Measurements from ENCODE around the gene WAS.
"Not testable (repeated sequence)": the region's sequence is repeated elsewhere in the genome, so short reads cannot be mapped to it uniquely, and the experiment has no call there.

WAS gene

DNA sequence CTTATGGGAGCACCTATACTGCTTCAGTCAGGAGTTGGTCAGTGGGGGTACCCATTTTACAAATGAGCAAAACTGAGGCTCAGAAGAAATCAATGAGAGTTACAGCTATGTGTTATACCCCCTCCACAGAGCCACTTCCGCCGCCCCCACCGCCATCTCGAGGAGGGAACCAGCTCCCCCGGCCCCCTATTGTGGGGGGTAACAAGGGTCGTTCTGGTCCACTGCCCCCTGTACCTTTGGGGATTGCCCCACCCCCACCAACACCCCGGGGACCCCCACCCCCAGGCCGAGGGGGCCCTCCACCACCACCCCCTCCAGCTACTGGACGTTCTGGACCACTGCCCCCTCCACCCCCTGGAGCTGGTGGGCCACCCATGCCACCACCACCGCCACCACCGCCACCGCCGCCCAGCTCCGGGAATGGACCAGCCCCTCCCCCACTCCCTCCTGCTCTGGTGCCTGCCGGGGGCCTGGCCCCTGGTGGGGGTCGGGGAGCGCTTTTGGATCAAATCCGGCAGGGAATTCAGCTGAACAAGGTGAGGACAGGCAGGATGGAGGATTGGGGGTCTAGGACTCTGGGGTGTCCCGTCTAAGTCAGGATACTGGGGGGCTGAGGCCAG is 5.0 kb downstream of the WAS start:
- no peak for DNase-seq

DNA sequence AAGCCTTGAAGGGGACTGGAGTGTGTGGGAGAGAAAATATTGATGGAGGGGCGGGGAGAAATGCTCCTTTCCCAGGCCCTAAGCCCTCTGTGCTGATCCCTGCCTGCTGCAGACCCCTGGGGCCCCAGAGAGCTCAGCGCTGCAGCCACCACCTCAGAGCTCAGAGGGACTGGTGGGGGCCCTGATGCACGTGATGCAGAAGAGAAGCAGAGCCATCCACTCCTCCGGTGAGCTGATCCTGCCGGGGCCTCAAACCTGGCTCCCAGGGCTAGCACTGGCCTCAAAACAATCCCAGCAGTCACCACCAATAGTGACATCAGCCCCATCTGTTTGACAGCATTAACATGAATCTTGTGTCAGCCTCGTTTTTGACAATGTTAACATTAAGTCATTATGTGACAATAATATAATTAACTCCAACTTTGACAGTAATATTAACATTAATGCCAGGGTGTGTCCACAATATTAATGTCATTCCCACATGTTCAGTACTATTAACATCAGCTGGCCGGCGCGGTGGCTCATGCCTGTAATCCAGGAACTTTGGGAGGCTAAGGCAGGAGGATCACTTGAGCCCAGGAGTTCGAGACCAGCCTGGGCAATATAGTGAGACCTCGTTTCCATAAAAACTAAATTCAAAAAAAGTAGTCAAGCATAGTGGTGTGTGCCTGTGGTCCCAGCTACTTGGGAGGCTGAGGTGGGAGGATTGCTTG is 5.8 kb downstream of the WAS start:
- no peak for DNase-seq

DNA sequence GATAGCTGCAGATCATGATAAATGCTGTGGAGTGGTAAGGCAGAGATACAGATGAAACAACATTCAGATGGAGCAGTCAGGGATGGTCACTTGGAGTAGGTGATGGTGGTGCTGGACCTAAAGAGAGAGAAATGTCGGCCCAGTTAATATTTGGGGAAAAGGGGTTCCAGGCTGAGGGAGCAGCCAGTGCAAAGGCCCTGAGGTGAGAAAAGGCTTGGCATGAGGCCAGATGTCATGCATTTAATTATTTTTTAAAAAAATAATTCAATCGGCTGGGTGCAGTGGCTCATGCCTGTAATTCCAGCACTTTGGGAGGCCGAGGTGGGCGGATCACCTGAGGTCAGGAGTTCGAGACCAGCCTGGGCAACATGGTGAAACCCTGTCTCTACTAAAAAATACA is 8.1 kb downstream of the WAS start:
- not testable (repeated sequence) for DNase-seq

DNA sequence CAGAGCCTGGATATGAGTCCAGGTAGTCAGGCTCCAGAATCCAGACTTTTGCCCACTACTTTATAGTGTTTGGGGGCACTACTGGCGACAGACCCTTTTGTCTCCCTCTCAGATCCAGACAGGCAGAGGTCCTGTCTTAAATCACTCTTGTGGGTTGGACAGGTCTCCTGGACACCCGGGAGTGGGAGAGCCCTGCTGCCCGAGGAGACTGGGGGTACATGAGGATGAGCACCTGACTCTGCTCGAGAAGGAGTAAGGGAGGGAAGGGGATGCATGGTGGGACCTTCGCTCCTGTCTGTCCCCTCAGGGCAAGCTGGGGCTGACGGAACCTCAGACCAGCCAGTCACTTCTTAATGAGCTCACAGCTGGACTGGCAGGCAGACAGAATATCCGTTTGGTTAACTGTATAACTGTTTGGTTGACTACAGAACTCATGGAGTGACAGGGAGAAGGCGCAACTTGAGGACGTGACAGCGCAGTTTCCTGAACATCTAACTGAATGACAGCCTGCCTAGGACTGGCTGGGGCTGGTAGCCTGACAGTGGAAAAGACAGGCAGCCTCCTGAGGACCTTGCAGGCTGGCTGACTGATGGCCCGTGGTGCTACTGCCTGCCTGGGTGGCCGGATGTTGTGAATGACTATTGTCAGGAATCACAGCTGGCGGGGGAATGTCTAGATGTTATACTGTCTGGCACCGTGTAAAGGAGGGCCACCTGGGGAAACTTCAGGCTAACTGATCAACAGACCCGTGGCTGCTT is 11.4 kb downstream of the WAS start:
- DNase-seq: no peak

DNA sequence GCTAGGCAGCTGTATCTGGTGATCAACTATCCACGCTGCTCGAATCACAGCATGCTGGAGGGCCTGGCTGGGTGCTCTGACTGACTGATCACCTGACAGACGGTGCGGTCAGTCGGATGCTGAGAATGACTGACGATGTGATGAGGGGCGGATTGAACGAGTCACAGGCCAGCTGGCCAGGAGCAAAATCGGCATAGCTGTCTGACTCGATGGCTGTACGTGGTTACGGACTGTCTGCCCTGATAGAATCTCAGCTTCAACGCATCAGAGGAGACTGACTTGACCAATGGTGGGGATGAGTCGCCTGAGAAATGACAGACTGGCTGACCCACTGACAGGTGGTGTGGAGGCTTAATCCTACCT is 11.9 kb downstream of the WAS start:
- DNase-seq: no peak

DNA sequence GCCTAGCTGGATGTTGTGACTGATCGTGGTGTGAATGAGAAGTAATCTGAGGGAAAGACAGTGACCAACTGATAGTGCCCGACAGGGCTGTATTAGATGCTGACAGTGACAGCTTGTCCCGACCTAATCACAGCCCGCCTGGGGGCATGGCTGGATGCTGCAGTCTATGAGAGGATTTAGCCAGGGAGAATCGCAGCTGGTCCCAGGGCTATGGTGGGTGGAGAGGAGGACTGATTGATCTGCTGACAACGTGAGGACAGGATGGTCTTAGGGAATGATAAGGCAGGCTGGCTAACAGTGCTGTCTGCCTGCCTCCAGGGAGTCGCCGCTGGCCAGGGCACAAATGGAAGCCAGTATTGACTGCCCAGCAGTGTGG is 12.3 kb downstream of the WAS start:
- DNase-seq: no peak

DNA sequence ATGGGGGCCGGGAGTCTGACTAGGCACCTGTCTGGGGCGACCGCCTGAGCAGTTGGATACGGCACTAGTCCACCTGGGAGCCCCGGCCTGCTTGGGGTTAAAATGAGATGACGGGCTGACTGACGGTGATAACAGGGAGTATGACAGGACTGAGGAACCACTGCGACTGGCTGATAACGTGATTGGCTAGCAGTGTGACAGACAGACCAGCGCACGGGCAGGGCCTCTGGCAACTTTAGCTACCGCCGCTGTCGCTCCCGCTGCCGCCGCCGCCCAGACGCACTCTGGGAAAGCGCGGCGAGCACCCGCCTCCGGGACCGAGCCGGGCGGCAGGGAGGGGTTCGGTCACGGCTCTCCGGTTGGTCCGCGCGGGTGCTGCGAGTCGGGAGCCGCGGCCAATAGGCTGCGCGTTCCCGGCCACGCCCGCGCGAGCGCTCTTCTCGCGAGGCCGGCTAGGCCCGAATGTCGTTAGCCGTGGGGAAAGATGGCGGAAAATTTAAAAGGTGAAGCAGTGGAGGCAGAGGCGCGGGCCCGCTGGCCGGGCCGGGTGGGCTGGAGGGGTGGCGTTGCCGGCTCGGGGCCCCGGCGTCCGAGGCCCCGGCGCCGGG is 12.8 kb downstream of the WAS start, which contains the start of gene SUV39H1:
SUV39H1 (plus strand) TSS at position 434 of the 608 bp plus-strand sequence; CDS start at position 485, 51 bp downstream.
- peak; percentile 37 for DNase-seq

DNA sequence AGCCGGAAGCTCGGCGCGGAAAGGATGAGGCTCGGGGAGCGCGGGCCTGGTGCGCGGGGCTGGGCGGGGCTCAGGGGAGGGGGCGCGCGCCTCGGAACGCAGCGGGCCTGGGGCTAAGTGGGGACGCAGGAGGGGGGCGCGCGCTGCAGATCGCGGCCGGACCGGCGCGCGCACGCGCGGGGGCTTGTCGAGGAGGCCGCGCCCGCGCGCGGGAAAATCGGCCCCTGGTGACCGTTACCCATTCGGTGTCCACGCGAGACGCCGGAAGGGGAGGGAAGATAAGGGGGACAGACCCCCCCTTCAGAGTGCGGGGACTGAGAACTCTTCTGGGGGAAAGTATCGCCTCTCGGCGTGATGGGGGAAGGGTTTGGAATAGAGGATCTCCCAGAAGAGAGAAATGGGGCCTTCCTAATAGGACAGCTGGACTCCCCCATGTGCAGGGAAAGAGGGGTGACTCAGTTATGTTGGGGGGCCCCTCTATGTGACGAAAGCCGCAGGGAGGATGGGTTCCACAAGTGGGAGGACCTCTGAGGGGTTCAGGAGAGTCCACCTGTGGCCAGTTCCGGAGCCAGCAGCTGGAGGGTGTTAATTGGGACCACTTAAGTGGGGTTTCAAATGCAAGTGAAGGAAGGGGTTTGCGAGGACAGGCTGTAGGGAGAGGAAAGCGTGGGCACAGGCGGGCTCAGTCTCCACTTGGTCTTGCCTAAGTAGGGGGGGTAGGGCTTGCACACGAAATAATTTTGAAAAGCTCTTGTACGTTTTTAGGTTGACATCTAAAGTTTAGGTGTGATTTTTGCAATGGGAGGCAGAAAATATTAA is 13.5 kb downstream of the WAS start:
- no peak for DNase-seq

DNA sequence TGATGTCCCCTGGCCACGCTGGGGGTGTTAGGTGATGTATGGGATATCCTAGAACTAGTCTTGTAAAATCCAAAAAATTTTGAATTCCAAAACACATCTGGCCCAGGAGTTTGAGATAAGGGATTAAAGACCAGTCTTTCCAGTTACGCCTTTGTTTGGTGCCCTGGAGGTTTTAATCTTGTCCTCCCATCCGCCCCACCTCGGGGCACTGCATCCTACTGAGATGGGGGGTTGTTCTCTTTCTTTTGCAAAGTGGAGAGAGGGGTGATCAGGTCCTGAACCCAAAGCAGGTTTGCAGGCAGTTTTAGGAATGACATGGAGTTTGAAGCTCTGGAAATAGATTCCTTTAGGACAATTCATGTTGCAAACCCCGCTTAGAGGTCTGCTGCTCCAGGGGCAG is 14.7 kb downstream of the WAS start:
- no peak for DNase-seq

DNA sequence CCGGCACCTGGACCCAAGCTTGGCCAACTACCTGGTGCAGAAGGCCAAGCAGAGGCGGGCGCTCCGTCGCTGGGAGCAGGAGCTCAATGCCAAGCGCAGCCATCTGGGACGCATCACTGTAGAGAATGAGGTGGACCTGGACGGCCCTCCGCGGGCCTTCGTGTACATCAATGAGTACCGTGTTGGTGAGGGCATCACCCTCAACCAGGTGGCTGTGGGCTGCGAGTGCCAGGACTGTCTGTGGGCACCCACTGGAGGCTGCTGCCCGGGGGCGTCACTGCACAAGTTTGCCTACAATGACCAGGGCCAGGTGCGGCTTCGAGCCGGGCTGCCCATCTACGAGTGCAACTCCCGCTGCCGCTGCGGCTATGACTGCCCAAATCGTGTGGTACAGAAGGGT is 16.6 kb downstream of the WAS start:
- DNase-seq: no peak

DNA sequence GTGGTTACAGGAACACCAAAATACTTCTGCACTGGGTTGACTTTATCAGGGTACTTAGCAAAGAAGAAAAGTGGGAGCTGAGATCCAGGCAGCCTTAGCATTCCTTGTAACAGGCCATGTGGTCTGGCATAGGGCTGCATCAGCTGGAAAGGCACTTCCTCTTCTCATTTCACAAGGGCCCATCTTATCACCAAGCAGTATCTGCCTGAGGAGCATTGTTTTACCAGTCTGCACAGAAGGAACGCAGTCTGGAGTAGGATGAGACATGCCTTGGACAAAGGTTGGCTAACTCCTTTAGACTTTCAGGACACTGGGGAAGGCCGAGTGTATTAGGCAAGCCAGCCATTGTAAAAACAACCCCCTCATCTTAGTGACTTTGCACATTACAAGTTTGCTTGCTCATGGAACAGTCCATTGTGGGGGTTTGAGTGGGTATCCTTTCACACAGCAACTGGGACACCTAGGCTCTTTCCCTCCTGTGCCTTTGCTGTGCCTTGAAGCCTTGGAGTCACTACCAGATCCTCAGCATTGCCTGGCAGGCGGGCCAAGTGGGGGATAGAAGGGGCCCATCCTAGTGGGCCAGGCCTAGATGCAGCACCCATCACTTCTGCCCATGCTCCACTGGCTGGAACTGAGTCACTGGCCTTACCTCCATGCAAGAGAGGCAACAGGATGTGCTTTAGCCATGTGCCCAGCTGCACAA is 17.5 kb downstream of the WAS start:
- DNase-seq: no peak

DNA sequence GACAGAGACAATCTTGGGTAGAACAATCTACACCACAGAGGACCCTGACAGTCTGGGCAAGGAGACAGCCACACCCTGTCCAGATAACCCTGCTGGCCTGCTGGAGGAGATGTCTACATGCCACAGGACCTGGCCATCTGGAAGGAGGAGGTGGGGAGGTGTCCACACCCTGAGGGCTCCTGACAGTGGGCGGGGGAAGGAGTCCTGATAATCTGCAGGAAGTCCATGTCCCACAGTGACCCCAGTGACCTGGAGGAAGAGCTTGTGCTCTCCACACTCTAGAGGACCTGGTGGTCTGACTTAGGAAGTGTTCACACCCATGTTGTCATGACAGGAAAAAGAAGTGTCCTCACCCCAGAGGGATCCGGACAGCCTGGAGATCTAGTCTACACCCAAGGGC is 18.4 kb downstream of the WAS start:
- DNase-seq: no peak

DNA sequence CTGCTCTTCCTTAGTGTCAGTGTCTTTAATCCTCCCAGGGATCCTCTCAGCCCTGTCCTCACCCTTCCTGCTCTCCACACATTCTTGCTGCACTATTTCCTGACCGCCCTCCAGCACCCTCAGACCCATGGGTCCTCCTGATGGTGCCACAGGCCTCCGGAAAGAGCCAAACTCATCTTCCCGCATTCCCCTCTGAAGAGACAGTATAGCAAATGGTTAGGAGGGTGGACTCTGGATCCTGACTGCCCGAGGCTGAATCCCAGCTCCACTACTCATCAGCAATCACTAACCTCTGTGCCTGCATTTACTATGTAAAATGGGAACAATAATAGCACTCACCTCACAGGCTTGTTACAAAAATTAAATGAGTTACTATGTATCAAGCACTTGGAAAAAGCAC is 19.1 kb downstream of the WAS start:
- DNase-seq: no peak

DNA sequence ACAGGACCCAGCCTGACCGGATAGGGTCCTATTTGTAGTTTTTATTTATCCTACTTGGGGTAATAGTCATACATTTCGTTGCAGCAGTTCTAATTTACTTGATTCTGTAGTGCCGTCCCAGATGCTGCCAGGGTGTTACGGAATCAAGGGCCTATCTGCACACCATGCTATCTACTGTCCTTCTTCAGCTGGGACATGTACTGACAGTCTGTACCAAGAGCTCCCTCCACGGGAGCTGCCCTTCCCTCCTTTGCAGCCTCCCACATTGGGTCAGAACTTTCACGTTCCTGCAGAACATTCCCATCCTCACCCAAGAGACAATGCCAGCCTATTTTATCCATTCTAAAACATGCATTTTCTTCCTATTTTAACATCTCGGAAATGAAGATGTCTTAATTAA is 19.6 kb downstream of the WAS start:
- no peak for DNase-seq

DNA sequence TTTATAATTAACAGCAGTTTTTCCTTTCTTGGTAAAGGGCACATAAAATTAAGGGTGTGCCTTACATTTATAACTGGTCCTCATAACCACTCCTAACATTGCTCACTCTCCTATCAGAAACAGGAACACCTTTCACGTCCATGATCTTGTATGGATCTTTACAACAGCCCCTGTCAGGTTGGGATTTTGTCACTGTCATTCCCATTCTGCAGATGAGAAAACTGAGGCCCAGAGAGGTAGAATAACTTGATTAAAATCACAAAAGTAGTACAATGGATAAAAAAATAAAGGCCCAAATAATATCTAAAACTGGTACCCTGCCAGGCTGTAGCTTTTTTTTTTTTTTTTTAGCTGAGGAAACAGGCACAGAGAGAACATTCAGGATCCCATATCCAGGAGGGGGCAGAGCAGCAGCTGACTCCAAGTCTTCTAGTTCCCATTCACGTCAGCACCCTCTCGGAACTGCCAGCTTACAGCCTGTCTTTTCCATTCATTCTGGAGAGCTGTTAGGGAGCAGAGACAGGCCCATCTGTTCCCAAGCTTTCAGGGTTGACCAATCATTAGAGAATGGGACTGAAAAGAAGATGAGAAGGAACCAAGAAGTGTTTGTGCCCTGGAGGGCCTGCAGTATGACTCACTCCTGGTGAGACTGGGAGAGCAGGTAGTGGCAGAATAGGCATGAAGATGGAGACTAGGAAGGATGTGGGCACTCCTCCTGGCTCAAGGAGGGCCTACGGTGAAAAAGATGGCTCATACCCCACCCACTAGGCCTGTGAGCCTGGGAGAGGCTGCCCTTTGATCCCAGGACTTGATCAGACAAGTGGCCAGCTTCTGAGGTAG is 20.3 kb downstream of the WAS start:
- no peak for DNase-seq

DNA sequence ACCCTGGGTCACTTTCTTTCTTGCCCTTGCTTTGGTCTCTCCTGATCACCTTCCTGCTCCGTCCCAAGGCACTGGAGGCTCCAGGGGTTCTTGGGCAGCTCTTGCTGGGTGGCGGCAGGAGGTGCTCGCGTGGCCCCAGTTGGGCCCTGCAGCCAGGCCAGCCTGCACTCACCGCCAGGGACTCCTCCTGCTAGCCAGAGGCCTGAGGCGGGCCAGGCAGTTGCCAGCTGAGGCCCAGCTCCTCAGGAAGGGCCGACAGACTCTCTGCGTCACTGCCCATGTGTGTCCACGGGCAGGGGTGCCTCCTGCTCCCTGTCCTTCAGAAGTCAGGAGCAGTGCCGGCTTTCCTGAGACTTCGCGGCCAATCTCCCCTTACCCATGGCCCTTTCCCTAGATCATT is 22.3 kb downstream of the WAS start:
- DNase-seq: no peak

DNA sequence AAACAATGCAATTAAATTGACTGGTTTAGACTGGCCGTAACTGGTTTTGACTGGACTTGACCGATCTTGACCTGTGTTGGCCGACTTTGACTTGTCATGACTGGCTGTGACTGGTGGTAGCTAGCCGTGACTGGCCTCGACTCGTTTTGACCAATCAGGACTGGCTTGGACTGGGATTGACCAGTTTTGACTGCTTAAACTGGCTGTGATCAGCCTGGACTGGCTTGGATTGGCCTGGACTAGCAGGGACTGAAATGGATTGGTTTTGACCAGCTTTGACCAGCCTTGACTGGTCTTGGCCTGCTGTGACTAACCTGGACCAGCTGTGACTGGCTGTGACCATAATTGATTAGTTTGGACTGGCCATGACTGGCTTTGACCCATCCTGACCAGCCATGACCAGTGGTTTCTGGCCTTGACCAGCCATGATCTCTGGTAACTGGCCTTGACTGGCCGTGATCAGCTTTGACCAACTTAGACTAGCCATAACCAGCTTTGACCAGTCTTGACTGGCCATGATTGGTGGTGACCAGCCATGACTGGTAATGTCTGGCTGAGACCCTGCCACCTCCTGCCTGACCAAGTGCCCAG is 26.0 kb downstream of the WAS start:
- DNase-seq: no peak

DNA sequence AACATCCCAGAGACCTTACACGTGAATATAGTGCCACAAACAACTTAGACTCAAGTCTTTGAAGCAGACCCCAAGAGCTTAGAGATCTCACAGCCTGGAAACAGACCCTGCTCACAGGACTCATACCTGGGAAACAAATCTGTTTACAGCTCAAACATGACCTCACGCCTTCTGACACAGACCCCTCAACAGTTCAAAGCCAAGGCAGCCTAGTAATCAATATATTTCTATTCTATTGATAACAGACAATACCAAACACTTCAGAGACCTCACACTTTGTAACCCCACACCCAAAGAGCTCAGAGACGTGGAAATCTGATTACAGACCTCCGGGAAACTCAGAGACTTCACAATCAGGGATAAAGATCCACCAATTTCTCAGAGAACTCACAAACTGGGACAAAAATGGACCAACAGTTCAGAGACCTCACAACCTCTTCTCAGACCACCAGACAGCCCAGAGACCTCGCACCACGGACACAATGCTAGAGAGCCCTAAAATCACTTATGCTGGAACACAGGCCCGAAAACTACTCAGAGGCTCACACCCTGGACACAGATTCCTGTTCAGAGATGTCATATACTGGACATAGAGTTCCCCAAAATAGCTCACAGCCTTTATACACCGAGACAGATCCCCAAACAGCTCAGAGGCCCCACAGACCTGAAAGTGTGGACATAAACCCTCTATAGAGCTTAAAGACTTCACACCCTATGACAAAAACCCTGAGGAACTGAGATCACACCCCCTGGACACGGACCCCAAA is 27.7 kb downstream of the WAS start:
- no peak for DNase-seq

DNA sequence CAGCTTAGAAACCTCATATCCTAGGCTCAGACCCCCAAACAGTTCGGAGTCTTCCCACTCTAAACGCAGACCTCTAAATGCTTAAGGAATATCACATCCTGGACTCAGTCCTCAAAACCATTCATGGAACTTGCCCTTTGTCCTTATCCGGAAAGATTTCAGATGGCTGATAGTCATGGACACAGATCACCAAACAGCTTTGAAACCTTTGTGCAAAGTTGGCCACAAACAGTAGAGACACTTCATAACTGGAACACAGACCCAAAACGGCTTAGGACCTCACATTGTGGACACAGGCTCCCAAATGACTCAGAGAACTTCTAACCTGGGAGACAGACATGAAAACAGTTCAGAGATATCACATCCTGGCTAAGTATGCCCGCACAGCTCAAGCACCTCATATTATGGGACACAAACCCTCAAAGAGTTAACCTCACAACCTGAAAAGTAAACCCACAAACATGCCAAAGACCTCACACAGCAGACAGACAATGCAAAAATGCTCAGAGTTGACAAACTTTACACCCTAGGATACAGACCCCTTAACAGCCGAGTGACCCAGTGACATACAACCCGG is 28.4 kb downstream of the WAS start:
- DNase-seq: no peak

DNA sequence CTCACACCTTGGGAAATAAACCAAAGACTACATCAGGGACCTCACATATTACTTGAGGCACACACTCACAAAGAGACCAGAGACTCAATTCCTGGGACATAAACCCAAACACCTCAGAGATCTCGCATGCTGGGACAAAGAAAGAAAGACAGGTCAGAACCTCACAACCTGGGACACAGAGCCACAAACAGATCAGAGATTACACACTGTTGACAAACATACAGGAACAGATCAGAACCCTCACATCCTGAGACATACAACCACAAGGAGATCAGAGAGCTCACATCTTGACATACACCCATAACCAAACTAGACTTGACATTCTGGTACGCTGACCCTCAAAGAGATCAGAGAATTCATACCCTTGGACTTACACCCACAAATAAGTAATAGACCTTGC is 30.2 kb downstream of the WAS start:
- DNase-seq: no peak
